NCI-H1105 treated with DMSO at 0.1 percent for 48 hours (cell line): Measurements from ENCODE around the gene PLCXD3.
"Not testable (repeated sequence)": the region's sequence is repeated elsewhere in the genome, so short reads cannot be mapped to it uniquely, and the experiment has no call there.

Source experiments
- DNase-seq: peaks from one replicate; lab custom pipeline; 2025; lab: John Stamatoyannopoulos, UW

The PLCXD3 gene

DNA sequence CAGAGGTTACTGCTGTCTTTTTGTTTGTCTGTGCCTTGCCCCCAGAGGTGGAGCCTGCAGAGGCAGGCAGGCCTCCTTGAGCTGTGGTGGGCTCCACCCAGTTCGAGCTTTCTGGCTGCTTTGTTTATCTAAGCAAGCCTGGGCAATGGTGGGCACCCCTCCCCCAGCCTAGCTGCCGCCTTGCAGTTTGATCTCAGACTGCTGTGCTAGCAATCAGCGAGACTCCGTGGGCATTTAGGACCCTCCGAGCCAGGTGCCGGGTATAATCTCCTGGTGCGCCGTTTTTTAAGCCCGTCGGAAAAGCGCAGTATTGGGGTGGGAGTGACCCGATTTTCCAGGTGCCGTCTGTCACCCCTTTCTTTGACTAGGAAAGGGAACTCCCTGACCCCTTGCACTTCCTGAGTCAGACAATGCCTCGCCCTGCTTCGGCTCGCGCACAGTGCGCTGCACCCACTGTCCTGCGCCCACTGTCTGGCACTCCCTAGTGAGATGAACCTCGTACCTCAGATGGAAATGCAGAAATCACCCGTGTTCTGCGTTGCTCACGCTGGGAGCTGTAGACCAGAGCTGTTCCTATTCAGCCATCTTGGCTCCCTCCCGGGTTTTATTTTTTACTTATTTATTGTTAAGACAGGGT lies 16.8 kb downstream of the PLCXD3 start:
- DNase-seq, result not testable (repeated sequence)

DNA sequence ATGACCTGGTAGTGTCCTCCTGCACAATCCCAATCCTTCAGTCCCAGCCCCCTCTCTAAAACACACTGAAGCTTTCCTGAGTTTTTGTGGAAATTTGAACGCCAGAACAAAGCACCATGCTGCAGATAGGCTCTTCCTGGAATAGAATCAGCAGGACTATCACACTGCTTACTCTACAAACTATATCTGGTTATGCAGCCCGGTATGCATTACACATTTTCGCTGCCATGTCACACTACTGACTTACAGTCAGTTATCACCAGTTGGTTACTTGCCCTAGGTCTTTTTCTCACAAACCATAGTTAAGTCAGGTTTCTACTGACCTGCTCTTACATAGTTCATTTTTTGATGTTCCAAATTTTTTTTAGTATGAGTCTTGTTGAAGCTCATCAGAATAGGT lies 24.9 kb downstream of the PLCXD3 start:
- DNase-seq, result no peak

DNA sequence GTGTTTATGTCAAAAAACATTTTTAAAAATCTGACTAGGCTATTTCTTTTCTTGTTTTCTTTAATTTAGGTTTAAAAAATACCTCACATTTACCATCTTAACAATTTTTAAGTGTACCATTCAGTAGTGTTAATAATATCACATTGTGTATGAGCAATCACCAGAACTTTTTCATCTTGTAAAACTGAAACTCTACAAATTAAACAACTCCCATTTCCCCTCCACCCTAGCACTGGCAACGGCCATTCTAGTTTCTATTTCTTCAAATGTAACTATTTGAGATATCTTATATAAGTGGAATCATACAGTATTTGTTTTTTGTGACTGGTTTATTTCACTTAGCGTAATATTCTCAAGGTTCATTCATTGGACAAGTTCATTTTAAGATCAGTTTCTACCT lies 27.7 kb downstream of the PLCXD3 start:
- DNase-seq, result no peak

DNA sequence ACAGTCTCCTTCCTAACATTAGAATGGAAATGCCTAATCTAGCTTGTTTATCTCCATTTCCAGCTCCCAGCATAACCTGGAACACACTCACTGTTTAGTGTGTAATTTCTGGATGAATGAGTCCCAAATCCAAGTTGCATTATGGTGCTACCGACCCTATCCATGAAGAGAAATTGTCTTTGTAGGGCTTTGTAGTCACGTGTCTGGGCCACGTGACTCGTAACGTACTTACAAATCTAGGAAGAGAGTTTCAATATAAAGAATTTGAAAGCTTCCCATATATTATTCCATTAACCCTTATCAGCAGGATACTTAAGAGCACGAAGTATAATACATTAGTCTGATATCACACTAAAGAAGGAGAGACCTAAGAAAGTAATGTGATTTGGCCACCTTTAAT lies 28.2 kb downstream of the PLCXD3 start:
- no peak for DNase-seq

DNA sequence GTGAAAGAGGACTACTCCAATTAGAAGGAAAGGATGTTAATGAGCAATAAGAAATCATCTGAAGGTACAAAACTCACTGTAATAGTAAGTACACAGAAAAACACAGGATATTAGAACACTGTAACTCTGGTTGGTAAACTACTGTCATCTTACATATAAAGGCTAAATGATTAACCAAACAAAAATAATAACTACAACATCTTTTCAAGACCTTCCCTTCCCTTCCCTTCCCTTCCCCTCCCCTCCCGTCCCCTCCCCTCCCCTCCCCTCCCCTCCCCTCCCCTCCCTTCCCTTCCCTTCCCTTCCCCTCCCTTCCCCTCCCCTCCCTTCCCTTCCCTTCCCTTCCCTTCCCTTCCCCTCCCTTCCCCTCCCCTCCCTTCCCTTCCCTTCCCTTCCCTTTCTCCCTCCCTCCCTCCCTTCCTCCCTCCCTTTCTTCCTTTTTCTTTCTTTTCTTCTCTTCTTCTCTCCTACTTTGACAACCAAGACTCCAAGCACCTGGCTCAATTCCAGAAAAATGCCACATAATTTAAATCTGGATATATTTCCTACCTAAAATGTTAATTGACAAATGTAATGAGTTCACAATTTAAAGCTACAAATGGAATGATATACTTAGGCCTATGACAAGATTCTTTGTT lies 38.7 kb downstream of the PLCXD3 start:
- not testable (repeated sequence) for DNase-seq

DNA sequence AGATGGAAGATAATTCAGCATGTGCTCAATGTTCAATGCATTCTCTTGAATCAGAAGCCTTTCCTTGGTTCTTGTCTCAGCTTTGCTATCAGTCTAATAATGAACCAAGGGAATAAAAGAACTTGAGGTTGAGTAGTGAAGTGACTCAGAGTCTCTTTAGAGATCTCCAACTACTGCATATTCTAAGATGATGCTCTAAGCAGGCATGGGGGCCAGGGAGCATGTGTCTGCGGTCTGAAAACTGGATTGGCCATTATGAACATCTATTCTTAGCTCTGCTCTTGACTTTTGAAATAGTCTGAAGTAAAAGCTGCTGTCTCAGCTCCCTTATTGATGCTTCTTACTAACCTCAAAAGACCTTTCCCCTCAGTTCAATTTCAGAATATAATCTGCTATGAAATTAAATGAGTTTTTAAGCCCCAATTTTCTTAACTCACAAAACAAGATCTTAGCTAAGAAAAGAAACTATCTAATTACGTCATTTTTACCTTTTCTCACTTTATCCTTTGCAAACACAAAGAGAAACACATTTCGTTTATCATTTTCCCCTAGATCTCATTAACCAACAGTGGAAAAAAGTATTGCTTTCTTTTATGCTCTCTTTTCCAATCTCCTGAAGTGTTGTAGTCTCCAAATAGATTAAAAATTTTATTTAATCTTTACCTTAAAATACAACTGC lies 44.8 kb downstream of the PLCXD3 start:
- no peak for DNase-seq

DNA sequence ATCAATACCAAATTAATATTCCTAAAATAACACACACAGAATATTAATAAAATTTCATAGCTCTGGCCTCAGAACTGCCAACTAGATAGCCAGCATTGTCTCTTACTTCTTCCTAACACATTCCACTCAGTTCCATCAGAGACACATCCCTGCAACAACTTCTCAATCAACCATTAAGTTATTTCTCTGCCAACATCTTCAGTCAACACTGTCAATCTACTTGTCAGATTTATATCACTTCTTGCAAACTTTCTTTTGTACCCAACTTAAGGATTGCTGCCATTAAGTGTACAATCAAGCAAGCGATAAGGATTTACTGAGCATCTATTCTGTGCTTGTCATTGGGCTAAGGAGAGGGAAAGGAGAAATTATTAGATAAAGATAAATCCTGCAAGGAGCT lies 50.8 kb downstream of the PLCXD3 start:
- DNase-seq, result no peak

DNA sequence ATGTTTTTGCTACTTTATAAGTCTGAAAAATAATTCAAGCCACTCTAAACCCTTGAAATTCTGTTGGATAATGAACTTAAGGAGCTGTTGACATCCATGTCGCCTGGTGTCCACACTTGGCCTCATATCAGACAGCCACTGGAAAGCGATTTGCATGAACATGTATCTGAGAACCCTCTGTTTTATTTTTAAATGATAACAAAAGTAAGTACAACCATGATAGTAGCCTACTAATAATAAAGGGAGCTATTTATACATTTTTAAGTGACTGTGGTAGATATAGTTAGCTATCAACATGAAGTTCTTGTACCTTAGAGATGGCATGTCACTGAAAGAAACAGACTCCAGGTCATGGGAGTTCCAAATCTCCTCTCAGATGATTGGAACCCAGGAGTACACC lies 53.3 kb downstream of the PLCXD3 start:
- DNase-seq, result no peak

DNA sequence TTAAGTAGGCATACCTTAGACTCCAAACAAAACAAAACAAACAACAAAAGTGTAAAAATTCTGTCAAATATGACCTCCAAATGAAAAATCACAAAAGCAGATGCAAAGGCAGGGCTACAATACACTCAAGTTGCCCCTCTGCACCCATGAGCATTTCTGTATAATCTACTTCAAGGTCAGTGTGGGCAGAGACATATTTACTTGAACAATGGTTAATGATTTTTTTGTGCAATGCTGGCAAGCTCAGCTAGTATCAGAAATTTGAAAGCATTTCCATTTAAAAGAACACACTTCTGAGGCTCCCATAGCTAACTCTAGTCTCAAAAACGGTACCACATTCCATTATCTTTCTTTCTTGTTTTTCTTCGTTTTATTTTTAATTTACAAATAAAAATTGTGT lies 57.9 kb downstream of the PLCXD3 start:
- DNase-seq, result no peak

DNA sequence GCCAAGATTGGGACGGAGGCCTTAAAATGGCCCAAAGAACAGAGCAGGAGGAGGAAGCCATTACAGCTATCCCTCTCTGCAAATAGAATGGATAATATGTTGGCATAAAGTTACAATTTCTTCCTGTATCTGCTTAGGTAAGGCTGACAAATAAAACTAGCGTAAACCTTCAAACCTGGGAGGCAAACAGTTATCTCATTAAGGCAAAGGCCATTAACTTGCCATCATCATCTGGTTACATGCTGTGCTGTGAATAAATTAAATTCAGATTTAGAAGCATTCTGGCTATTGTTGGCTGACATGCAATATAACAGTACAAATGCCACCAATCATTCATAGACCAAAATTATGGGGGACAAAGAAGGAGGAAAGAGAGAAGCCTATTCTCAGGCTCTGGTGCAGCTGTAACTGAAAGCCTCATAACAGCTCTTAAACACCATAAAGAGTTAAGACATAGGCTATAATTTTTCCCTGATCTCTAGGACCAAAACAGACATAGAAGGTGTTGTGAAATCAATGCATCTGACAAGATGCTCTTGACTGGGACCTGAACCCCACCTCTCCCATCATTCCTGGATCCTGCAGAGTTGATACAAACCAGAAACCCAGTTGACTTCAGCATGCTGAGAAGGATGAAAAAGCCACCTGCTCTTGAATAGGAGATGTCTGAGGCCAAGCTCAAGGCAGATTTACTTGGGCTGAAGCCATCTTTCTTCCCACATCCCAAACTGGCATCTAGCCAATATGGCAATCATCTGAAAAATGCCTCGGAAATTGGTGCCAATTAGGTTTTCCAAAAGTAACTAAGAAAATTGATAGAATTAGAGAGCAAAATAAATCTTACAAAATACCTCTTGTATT lies 62.5 kb downstream of the PLCXD3 start:
- no peak for DNase-seq

DNA sequence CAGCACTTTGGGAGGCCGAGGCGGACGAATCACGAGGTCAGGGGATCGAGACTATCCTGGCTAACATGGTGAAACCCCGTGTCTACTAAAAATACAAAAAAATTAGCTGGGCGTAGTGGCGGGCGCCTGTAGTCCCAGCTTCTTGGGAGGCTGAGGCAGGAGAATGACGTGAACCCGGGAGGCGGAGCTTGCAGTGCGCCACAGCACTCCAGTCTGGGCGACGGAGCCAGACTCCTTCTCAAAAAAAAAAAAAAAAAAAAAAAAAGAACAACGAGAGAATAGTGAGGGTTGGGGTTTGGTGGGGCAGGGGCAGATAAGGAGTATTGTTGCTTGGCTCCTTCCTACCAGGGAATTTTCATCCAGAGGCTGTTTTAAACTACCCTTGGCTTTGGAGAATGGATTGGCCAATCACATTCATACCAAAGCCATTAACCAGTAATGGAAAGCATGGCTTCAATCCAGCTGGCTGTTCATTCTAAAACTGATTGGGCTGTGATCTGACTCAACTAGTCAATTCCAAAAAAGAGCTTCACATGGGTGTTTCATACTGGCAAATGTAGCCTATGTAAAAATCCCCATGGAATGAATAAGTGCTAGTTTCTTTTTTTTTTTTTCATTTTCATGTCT lies 64.4 kb downstream of the PLCXD3 start:
- DNase-seq, result no peak

DNA sequence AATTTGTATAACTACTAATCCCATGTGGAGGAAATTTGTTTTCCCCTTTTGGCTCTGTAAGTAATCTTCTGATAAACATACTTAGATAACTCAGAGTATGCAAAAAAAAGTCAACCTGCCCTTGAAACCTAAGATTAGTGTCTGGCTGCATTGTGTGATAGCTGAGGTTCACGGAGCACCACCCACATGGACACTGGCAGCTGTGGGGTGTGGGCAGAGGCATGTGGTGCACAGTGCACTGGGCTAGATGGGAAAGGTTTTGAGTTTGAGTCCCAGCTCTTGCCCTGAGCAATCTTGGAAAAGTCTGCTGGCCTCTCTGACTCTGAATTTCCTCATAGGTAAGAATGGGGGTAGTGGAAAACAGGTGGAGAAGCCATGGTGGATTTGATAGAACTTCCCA lies 75.1 kb downstream of the PLCXD3 start:
- DNase-seq, result no peak

DNA sequence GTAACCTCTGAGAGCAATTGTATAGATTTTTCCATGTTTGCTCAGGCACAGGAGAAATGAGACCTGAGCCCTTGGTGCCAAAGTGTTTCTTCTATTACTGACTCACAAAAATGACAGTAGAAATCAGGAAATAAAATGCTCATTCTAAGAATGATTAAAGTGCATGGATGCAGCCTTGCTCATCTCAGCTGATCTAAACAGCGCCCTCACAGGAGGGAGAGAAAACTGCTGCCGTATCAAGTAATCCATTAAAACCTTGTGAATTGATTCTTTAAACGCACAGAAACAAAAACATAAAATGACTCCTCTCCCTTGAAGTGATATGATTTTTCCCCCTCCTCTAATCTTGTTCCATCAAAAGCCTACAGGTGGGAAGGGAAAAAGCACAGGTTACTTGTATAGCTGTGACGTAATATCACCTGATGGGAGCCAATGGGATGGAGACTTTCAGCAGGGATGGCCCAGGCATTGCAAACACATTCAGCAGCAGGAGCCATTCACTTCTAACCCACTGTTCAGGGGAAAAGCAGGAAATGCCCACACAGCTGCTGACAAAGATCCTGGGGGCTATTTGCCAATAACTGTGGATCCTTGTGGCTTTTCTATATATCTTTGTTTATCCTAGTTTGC lies 76.7 kb downstream of the PLCXD3 start:
- DNase-seq, result no peak

DNA sequence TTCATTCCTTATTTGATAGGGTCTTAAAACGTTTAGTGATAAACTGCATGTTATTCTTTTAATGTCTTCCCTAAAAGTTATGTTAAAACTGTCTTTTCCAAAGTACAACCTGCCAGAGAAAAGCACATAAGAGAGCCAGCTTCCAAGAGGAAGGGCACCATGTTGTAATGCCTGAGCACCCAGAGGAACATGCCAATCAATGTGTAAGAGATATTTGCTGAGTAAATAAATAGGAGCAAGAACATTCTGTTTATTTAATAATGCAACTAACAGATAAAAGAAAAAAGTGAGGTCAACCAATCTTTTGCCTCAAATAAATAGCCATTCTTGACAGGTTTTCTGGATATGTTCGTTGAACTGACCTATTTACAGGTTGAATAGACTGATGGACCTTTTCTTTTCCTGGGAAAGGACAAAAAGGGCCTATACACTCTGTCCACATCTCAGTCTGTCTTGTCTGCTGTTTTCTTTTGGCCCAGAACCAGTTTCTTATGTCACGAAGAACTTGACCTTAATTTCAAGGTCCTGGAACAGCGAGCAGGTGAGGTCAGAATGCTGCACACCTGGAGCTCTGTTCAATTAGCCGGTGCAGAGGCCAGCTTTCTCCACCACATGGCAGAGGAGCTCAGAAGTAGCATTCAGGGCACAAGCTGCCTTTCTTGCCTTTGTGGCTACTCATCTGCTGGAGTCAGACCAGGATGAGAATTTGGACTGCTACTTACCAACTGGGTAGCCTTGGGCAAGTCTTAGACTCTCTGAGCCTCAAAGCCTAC lies 77.7 kb downstream of the PLCXD3 start:
- DNase-seq, result no peak

DNA sequence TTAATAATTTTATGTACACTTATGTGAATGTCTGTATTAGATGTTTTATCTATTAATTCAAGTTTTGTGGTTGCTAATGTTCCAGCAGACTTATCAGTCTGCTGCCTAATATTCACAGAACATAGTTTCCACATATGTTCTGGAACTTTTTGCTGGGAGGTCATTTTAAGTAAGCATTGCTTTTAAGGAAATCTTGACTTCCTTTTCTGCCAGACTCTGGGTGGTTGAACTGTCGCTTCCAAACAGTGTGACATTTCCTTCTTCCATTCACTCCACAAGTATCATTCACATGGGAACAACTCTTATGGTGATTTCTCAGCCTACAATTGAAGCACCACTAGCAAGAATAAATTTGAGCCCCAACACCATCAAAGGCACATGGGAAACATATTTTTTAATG lies 82.9 kb downstream of the PLCXD3 start:
- DNase-seq, result no peak

DNA sequence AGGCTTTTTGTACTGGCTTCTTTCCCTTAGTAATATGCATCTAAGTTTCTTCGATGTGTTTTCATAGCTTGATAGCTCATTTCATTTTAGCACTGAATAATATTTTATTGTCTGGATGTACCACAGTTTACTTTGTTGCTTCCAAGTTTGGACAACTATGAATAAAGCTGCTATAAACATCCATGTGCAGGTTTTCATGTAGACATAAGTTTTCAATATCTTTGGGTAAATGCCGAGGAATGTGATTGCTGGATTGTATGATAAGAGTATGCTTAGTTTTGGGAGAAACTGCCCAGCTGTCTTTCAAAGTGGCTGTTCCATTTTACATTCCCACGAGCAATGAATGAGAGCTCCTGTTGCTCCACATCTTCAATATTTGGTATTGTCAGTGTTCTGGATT lies 84.7 kb downstream of the PLCXD3 start:
- DNase-seq, result no peak

DNA sequence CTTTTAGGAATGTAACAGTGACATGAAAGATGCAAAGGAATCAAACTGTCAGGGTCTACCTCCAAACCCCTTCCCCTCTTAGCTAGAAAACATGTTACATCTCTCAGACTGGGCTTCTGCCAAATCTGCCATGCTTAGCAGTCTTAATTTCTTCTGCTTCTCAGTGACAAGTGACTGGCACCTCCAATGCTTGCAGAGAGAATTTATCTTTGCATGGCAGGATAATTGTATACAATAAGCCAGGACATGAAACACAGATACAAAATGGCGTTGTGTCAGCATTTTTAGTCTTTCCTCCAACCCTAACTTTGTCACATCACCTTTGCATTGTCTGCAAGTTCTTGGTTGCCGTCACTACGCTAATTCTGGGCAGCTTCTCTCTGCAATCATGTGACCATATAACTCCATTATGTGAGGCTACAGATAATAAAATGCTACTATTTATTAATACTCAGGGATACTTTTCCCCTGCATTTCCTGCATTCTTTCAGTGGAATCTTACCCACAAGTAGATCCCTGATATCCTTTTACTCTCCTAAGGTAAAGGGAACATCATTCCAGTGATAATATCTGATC lies 89.8 kb downstream of the PLCXD3 start:
- DNase-seq, result no peak

DNA sequence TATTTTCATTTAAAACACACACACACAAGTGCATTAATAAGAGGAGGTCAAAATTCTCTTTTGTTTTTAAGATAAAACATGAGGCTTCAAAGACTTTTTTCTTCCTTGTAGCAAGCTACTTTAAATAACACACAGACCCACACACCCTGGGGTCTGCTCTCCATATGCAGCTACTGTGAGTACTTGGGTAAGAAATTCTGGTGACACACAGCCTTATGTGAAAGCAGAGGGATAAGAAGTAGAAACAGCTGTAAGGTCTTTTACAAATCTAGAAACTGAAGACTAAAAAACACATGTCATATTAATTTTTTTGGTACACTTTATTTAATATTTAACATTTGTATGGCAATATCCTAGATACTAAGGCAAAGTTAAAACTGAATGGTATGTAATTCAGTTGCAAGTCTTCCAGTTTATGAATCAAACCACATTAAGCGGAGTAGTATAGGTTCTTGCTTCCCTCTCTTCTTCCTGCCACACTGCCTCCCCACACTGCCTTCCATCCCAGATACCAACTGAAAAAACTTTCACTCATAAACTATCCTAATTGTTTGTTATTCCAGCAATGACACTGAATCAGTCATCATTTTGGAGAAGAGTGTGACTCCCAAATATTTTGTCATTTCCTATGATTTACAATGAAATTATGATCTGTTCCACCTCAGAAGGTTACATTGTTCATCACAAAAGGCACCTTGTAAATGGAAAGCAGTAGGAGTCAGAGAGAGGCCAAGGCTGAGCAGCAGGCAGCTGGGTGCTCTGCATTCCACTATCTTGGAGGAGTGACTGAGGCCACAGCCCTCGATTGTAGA lies 92.0 kb downstream of the PLCXD3 start:
- DNase-seq, result no peak

DNA sequence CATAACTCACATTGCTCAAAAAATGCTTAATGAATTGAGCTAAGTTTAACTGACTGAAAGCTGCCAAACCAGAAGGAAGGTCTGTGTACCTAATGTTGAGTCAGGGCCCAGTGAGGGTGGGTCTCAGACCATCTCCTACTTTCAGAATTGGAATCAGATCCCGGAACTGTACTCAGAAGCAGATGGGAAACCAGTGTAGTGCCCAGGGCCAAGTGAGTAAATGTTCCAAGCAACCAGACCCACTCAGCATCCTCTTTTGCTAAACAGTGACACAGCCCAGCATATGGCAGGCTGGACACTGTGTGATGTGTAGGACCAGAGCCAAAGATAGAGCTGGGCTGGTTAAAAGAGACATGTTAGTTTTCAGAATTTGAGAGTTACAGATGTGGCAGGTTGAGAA lies 94.1 kb downstream of the PLCXD3 start:
- no peak for DNase-seq

DNA sequence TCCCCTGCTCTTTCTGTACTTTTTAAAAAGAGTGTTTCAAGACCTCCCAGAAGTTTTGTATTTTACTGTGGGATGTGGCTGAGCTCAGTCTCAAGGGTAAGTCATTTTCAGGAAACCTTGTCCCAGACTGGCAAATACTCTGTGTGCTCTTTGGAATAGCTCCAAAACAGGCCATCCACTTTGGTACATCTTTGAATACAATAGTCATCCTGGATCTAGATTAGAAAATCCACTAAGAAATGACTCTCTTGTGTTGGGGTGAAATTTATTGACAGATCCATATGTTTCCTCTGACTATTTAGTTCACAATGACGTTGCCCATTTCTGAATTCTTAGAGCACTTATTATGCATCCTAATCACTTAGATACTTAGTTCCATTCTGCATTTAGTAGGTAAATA lies 95.2 kb downstream of the PLCXD3 start:
- no peak for DNase-seq
